Neural crest cell (in vitro differentiated cells): ENCODE data around the gene OR52I2. TPM values are rescaled to one million over a fixed set of nuclear protein-coding genes. Genes with fewer than 3 reads are reported as not detected.

Experiments
- DNase-seq: peaks from one replicate; pipeline ENCODE4 v3.0.0; 2021; ENCODE audit warnings: low read depth, mixed read lengths, low spot score
- H3K27ac Mint-ChIP-seq: one replicate; pipeline ENCODE4 v1.8.0; 2021; ENCODE audit warnings: mild to moderate bottlenecking, mixed read lengths; ENCODE audit not compliant: unreplicated experiment
- H3K27me3 Mint-ChIP-seq: 2 replicates; pipeline ENCODE4 v1.8.0; 2021; ENCODE audit warnings: low read depth, mild to moderate bottlenecking, mixed read lengths
- H3K36me3 Mint-ChIP-seq: 2 replicates; pipeline ENCODE4 v1.8.0; 2021; ENCODE audit warnings: low read depth, mild to moderate bottlenecking, mixed read lengths
- H3K4me1 Mint-ChIP-seq: 2 replicates; pipeline ENCODE4 v1.8.0; 2021; ENCODE audit warnings: mixed read lengths
- H3K4me3 Mint-ChIP-seq: one replicate; pipeline ENCODE4 v1.8.0; 2021; ENCODE audit warnings: mild to moderate bottlenecking, mixed read lengths
- H3K9me3 Mint-ChIP-seq: 2 replicates; pipeline ENCODE4 v1.8.0; 2021; ENCODE audit warnings: mixed read lengths
- total RNA-seq: library from RNA; stranded (reverse); gene quantifications from 2 replicates; pipeline ENCODE4 v1.2.1, GENCODE V29; 2021
- TF ChIP-seq, protein P1 (sequence below): fragments of 200-600 bp; sonication (generic); conservative IDR thresholded peaks from 2 replicates; pipeline ENCODE4 v1.5.0; 2021; ENCODE audit warnings: antibody characterized with exemption, mild to moderate bottlenecking

OR52I2 gene
- total RNA-seq, 1 donor from 2014 or later: not detected

GRCh38 chr11:4589017-4589416 lies 7.5 kb downstream of the OR52I2 start:
- H3K4me1 Mint-ChIP-seq: no peaks in the 10 kb centered on the region
- H3K36me3 Mint-ChIP-seq: no peaks in the 10 kb centered on the region
- peaks cover 27% of the 10 kb centered on the region for H3K27me3 Mint-ChIP-seq
- no peak overlapping the region for H3K4me3 Mint-ChIP-seq
- no peak overlapping the region for H3K27ac Mint-ChIP-seq
- DNase-seq: no peak
- no peaks in the 10 kb centered on the region for H3K9me3 Mint-ChIP-seq
- TF ChIP-seq, protein P1, sequence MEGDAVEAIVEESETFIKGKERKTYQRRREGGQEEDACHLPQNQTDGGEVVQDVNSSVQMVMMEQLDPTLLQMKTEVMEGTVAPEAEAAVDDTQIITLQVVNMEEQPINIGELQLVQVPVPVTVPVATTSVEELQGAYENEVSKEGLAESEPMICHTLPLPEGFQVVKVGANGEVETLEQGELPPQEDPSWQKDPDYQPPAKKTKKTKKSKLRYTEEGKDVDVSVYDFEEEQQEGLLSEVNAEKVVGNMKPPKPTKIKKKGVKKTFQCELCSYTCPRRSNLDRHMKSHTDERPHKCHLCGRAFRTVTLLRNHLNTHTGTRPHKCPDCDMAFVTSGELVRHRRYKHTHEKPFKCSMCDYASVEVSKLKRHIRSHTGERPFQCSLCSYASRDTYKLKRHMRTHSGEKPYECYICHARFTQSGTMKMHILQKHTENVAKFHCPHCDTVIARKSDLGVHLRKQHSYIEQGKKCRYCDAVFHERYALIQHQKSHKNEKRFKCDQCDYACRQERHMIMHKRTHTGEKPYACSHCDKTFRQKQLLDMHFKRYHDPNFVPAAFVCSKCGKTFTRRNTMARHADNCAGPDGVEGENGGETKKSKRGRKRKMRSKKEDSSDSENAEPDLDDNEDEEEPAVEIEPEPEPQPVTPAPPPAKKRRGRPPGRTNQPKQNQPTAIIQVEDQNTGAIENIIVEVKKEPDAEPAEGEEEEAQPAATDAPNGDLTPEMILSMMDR: no peak

- no peak within 1 kb of the TSS for H3K27ac Mint-ChIP-seq
- H3K4me1 Mint-ChIP-seq: no peaks in the 10 kb centered on the region
- no peak within 1 kb of the TSS for H3K4me3 Mint-ChIP-seq
- H3K27me3 Mint-ChIP-seq: peaks cover 4% of the 10 kb centered on the region
- no peak for DNase-seq
- TF ChIP-seq, protein P1: no peak
- no peaks in the 10 kb centered on the region for H3K9me3 Mint-ChIP-seq
- H3K36me3 Mint-ChIP-seq: peaks cover 2% of the 10 kb centered on the region
Observed at GRCh38 chr11:4593739-4594138, 12.2 kb downstream of the OR52I2 start, which contains the start of gene OR52I1. OR52I1 (plus strand) TSS chr11:4594039; CDS start chr11:4594039, 0 bp downstream.

GRCh38 chr11:4605057-4605456 lies 23.5 kb downstream of the OR52I2 start:
- no peak for DNase-seq
- Mint-ChIP-seq H3K4me1 (peaks cover 16% of the 10 kb centered on the region), H3K36me3 (no peaks in the 10 kb centered on the region), H3K4me3 (no peak overlapping the region), H3K27me3 (peaks cover 9% of the 10 kb centered on the region), H3K9me3 (no peaks in the 10 kb centered on the region), H3K27ac (no peak overlapping the region)
- TF ChIP-seq, protein P1: no peak

GRCh38 chr11:4606231-4607015 lies 24.9 kb downstream of the OR52I2 start:
- Mint-ChIP-seq H3K36me3 (no peaks in the 10 kb centered on the region), H3K9me3 (no peaks in the 10 kb centered on the region), H3K4me3 (peak overlapping the region; percentile 96), H3K27ac (no peak overlapping the region), H3K4me1 (peaks cover 16% of the 10 kb centered on the region), H3K27me3 (peaks cover 15% of the 10 kb centered on the region)
- no peak for DNase-seq
- TF ChIP-seq, protein P1: no peak

- peak overlapping the region; percentile 96 for H3K4me3 Mint-ChIP-seq
- peaks cover 16% of the 10 kb centered on the region for H3K4me1 Mint-ChIP-seq
- H3K27ac Mint-ChIP-seq: peak overlapping the region; percentile 3
- no peak for DNase-seq
- no peaks in the 10 kb centered on the region for H3K36me3 Mint-ChIP-seq
- H3K9me3 Mint-ChIP-seq: no peaks in the 10 kb centered on the region
- TF ChIP-seq, protein P1: no peak
- H3K27me3 Mint-ChIP-seq: peaks cover 18% of the 10 kb centered on the region
Observed at GRCh38 chr11:4607096-4607495, 25.6 kb downstream of the OR52I2 start.
